Endothelial cell of coronary artery (primary cell): ENCODE results near the gene TRIM59. TPM values are rescaled to one million over a fixed set of nuclear protein-coding genes. Genes with fewer than 3 reads are reported as not detected.

Source experiments
- total RNA-seq: library from RNA; depleted of rRNA; stranded (reverse); fragments of >200 nt; gene quantifications from 2 replicates; pipeline ENCODE4 v1.2.3, GENCODE V29; 2014

The TRIM59 gene
- total RNA-seq: 15.2 and 20.3 TPM in 2 replicates

GRCh38 chr3:160449636-160450598 lies at the start of gene TRIM59:
TSS of gene TRIM59 (minus strand) at chr3:160449786. CDS start at chr3:160439183, 10,603 bp downstream.

DNA sequence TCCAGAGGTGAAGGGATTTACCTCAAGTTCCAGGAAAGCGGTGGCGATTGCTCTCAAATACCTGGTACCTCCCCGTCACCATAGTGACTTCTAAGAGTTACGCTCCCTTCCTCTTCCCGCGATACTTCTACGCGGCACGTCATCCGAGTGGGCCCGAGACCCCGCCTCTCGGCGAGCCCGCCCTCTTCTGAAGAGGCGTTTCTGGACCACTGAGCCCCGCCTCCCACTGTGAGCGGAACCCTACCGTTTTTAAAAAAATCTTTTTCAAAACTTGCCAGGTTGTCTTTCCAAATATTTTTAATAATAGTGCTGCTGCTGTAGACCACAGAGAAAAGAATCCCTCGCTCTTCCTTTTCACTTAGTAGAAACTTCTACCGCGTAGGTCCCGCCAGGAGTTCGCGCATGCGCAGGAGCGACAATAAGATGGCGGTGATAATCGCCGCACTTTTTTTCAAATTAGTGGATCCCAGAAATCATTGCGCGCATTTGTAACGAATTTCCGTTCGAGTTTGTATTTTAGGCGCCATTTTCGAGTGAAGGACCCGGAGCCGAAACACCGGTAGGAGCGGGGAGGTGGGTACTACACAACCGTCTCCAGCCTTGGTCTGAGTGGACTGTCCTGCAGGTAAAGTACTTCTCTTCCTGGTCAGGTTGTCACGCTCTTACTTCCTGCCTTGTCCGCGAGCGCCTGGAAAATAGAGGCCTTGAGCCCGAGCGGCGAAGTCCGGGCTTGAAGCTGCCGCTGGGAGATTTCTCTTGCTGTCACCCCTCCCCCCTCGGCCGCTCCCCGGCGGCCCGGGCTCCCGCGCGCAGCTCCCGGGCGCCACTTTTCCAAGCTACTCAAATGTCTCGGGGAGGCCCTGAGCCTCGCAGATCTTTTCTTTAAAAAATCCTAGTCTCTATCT lies 50.2 kb downstream of the TRIM59 start, which contains the start of the genes IFT80 and SMC4:
Gene IFT80, minus strand, starts transcription at position 101 of the 905 bp plus-strand sequence. CDS start 14,625 bp downstream, outside the sequence.
Gene SMC4, plus strand, starts transcription at position 526 of the 905 bp plus-strand sequence. CDS start 1,177 bp downstream, outside the sequence.

Other genes with a start within 250 kb of the TRIM59 start
- gene C3orf80, start 224.4 kb downstream of the TRIM59 start, total RNA-seq: under 0.01 and 0.09 TPM in 2 replicates
- 16.2 and 26.2 TPM in 2 replicates for gene IFT80, start 50.6 kb downstream of the TRIM59 start, total RNA-seq
- gene SMC4, start 50.1 kb downstream of the TRIM59 start, total RNA-seq: 60.0 and 72.2 TPM in 2 replicates
- 39.5 and 43.1 TPM in 2 replicates for gene KPNA4, start 115.8 kb upstream of the TRIM59 start, total RNA-seq
- gene ARL14, start 227.4 kb upstream of the TRIM59 start, total RNA-seq: not detected in 2 replicates